Sigmoid colon (tissue), 7 donors: ENCODE results near the gene RAC2. TPM values are rescaled to one million over a fixed set of nuclear protein-coding genes. Genes with fewer than 3 reads are reported as not detected.
A peak's percentile ranks its signal among the peaks of the same experiment; 100 is the strongest.

Source experiments
- DNase-seq: peaks from one replicate; pipeline ENCODE4 v3.0.0-alpha.2; 2019
- H3K27ac ChIP-seq, 4 donors: fragments of 200-600 bp; sonication (generic); one replicate each; pipeline ENCODE4 v1.5.1; 2016 to 2019; ENCODE audit warnings: mild to moderate bottlenecking in 1 of 4
- H3K27me3 ChIP-seq, 3 donors: fragments of 200-600 bp; sonication (generic); one replicate each; pipeline ENCODE4 v1.5.1; 2019; ENCODE audit warnings: mild to moderate bottlenecking in 1 of 3
- H3K36me3 ChIP-seq, 4 donors: fragments of 200-600 bp; sonication (generic); one replicate each; pipeline ENCODE4 v1.5.1; 2016 to 2019
- H3K4me1 ChIP-seq, 4 donors: fragments of 200-600 bp; sonication (generic); one replicate each; pipeline ENCODE4 v1.5.1; 2017 to 2019
- H3K4me3 ChIP-seq, 4 donors: fragments of 200-600 bp; sonication (generic); one replicate each; pipeline ENCODE4 v1.5.1; 2017 to 2019; ENCODE audit warnings: mild to moderate bottlenecking in 2 of 4, moderate library complexity in 1 of 4
- H3K9me3 ChIP-seq, 4 donors: fragments of 200-600 bp in 3 of 4; sonication (generic) in 3 of 4; one replicate each; pipeline versions ENCODE4 v1.5.1 to v1.6.1; 2013 to 2019
- CTCF ChIP-seq, 4 experiments: fragments of 450-650 bp in 3 of 4; fragments of 200-600 bp in 1 of 4; IDR thresholded peaks; one replicate each; pipeline ENCODE4 v1.5.1; 2016 to 2019; ENCODE audit warnings: antibody characterized with exemption in 4 of 4, mild to moderate bottlenecking in 3 of 4, moderate library complexity in 2 of 4
- EP300 ChIP-seq, 4 donors: sonication (generic); formaldehyde crosslinking; IDR thresholded peaks; one replicate each; pipeline ENCODE4 v1.6.1; 2017; ENCODE audit warnings: antibody characterized with exemption in 4 of 4
- POLR2A ChIP-seq, 2 donors: fragments of 450-650 bp; IDR thresholded peaks; one replicate each; pipeline ENCODE4 v1.6.1; 2016; ENCODE audit warnings: antibody characterized with exemption in 2 of 2, mild to moderate bottlenecking in 2 of 2, moderate library complexity in 2 of 2
- POLR2AphosphoS5 ChIP-seq, 4 donors: sonication (generic); formaldehyde crosslinking; IDR thresholded peaks; one replicate each; pipeline ENCODE4 v1.6.1; 2017; ENCODE audit warnings: antibody characterized with exemption in 4 of 4
- WGBS, 2 donors: extraction: QIAGEN DNeasy Blood & Tissue Kit; methylation state at CpG; one replicate each; pipeline ENCODE4 v1.1.7; 2013; 5-methylcytosine and 5-hydroxymethylcytosine counted together
- intact Hi-C: fragments of 100-400 bp; cut with DNase I; formaldehyde crosslinking; loops from one replicate; pipeline ENCODE4 v1.15.1; 2023
- polyA plus RNA-seq, 3 donors: library from polyadenylated mRNA; stranded (reverse); fragments of 200-250 nt; gene quantifications; one replicate each; pipeline ENCODE4 v1.2.3, GENCODE V29; 2013
- total RNA-seq, 4 donors: library from RNA; depleted of rRNA; stranded (reverse); fragments of >200 nt; gene quantifications; one replicate each; pipeline ENCODE4 v1.1.0, GENCODE V29; 2016
- donor health status: healthy with polysubstance abuse.
- donor health status: Bipolar disorder and iron deficiency.
- donor health status: healthy.

Gene RAC2
- total and polyA plus RNA-seq, 7 donors, result 3.0 to 138 (median 8.0) TPM

GRCh38 chr22:37281646-37282384, 37.7 kb upstream of the RAC2 start:
- Histone ChIP-seq H3K36me3 (no peaks in the 10 kb centered on the region), H3K9me3 (no peaks in the 10 kb centered on the region), H3K27me3 (peaks cover 0 to 71% (median 19%) of the 10 kb centered on the region in 3 donors), H3K4me1 (peaks cover 0 to 6% (median 0%) of the 10 kb centered on the region in 4 donors), H3K27ac (peak overlapping the region in 1 of 4 donors; percentile 39), H3K4me3 (peak overlapping the region in 2 of 4 donors; percentile 21 to 42)
- DNase-seq, result no peak
- 74% methylated on average over 12 of the region's 12 CpGs for WGBS, 2 donors
- no peak for TF ChIP-seq CTCF (IDR thresholded peaks at IDR 0.05)
- no peak for TF ChIP-seq POLR2A (IDR thresholded peaks at IDR 0.05)
- no peak for TF ChIP-seq EP300 (IDR thresholded peaks at IDR 0.05)
- TF ChIP-seq POLR2AphosphoS5 (IDR thresholded peaks at IDR 0.05), result no peak
- intact Hi-C loops, result no loop called here

GRCh38 chr22:37281195-37281594, 37.1 kb upstream of the RAC2 start:
- H3K27ac ChIP-seq, result no peak overlapping the region
- no peak overlapping the region for H3K4me3 ChIP-seq
- no peak for DNase-seq
- no peaks in the 10 kb centered on the region for H3K9me3 ChIP-seq
- H3K27me3 ChIP-seq, result peaks cover 0 to 68% (median 19%) of the 10 kb centered on the region in 3 donors
- WGBS, 2 donors, result 67 to 78% methylated on average over 7 of the region's 7 CpGs
- no peak for TF ChIP-seq POLR2AphosphoS5 (IDR thresholded peaks at IDR 0.05)
- TF ChIP-seq CTCF (IDR thresholded peaks at IDR 0.05), result no peak
- intact Hi-C loops, result no loop called here
- H3K36me3 ChIP-seq, result no peaks in the 10 kb centered on the region
- H3K4me1 ChIP-seq, result peaks cover 0 to 6% (median 0%) of the 10 kb centered on the region in 4 donors

- no peak for DNase-seq
- H3K4me1 ChIP-seq, result peaks cover 0 to 6% (median 0%) of the 10 kb centered on the region in 4 donors
- intact Hi-C loops, result no loop called here
- no peaks in the 10 kb centered on the region for H3K36me3 ChIP-seq
- 94 to 95% methylated on average over 5 of the region's 5 CpGs for WGBS, 2 donors
- no peak overlapping the region for H3K27ac ChIP-seq
- TF ChIP-seq POLR2A (IDR thresholded peaks at IDR 0.05) (no peak), EP300 (IDR thresholded peaks at IDR 0.05) (no peak)
- no peaks in the 10 kb centered on the region for H3K9me3 ChIP-seq
- H3K27me3 ChIP-seq, result peaks cover 0 to 69% (median 19%) of the 10 kb centered on the region in 3 donors
- H3K4me3 ChIP-seq, result no peak overlapping the region
Observed at GRCh38 chr22:37280718-37281117, 36.6 kb upstream of the RAC2 start.

GRCh38 chr22:37279331-37280181, 35.5 kb upstream of the RAC2 start:
- no peak overlapping the region for H3K4me3 ChIP-seq
- H3K36me3 ChIP-seq, result no peaks in the 10 kb centered on the region
- H3K27ac ChIP-seq, result no peak overlapping the region
- peaks cover 0 to 2% (median 0%) of the 10 kb centered on the region in 4 donors for H3K4me1 ChIP-seq
- 69 to 71% methylated on average over 17 of the region's 17 CpGs for whole genome bisulfite sequencing, 2 donors
- intact Hi-C loops, result no loop called here
- TF ChIP-seq POLR2A (IDR thresholded peaks at IDR 0.05) (no peak), POLR2AphosphoS5 (IDR thresholded peaks at IDR 0.05) (no peak), CTCF (IDR thresholded peaks at IDR 0.05) (no peak), EP300 (IDR thresholded peaks at IDR 0.05) (no peak)
- peaks cover 0 to 73% (median 21%) of the 10 kb centered on the region in 3 donors for H3K27me3 ChIP-seq
- no peaks in the 10 kb centered on the region for H3K9me3 ChIP-seq
- DNase-seq, result no peak

GRCh38 chr22:37278261-37278660, 34.2 kb upstream of the RAC2 start:
- no peaks in the 10 kb centered on the region for H3K4me1 ChIP-seq
- no peaks in the 10 kb centered on the region for H3K36me3 ChIP-seq
- H3K27ac ChIP-seq, result no peak overlapping the region
- H3K4me3 ChIP-seq, result no peak overlapping the region
- H3K27me3 ChIP-seq, result peaks cover 0 to 74% (median 14%) of the 10 kb centered on the region in 3 donors
- TF ChIP-seq EP300 (IDR thresholded peaks at IDR 0.05) (no peak), POLR2A (IDR thresholded peaks at IDR 0.05) (no peak), POLR2AphosphoS5 (IDR thresholded peaks at IDR 0.05) (no peak), CTCF (IDR thresholded peaks at IDR 0.05) (no peak)
- no peaks in the 10 kb centered on the region for H3K9me3 ChIP-seq
- DNase-seq, result no peak
- intact Hi-C loops, result no loop called here
- WGBS, 2 donors, result 66 to 67% methylated on average over 5 of the region's 5 CpGs
